HEK293 (cell line): ENCODE results near the gene C19orf12.

Source experiments
- CTCF ChIP-seq: fragments of 450-650 bp; formaldehyde crosslinking; IDR thresholded peaks from 2 replicates; pipeline ENCODE4 v1.5.1; 2016; ENCODE audit warnings: missing biosample characterization, missing genetic modification characterization
- GLIS2 ChIP-seq: fragments of 450-650 bp; formaldehyde crosslinking; IDR thresholded peaks from 2 replicates; pipeline ENCODE4 v1.5.1; 2016; ENCODE audit warnings: missing biosample characterization, missing genetic modification characterization
- YY1 ChIP-seq: fragments of 450-650 bp; formaldehyde crosslinking; IDR thresholded peaks from 2 replicates; pipeline ENCODE4 v1.5.1; 2018; ENCODE audit warnings: missing biosample characterization, missing genetic modification characterization
- ZBTB48 ChIP-seq: fragments of 450-650 bp; formaldehyde crosslinking; IDR thresholded peaks from 2 replicates; pipeline ENCODE4 v1.5.1; 2016; ENCODE audit warnings: missing biosample characterization, missing genetic modification characterization
- ZBTB8A ChIP-seq: fragments of 450-650 bp; formaldehyde crosslinking; IDR thresholded peaks from 2 replicates; pipeline ENCODE4 v1.5.1; 2016; ENCODE audit warnings: missing biosample characterization, missing genetic modification characterization
- ZNF121 ChIP-seq: fragments of 450-650 bp; formaldehyde crosslinking; IDR thresholded peaks from 2 replicates; pipeline ENCODE4 v1.5.1; 2016; ENCODE audit warnings: missing biosample characterization, missing genetic modification characterization
- ZNF335 ChIP-seq: fragments of 450-650 bp; formaldehyde crosslinking; conservative IDR thresholded peaks from 2 replicates; pipeline ENCODE4 v1.5.1; 2016; ENCODE audit warnings: missing biosample characterization, missing genetic modification characterization
- ZNF600 ChIP-seq: fragments of 450-650 bp; formaldehyde crosslinking; IDR thresholded peaks from 2 replicates; pipeline ENCODE4 v1.5.1; 2016; ENCODE audit warnings: missing biosample characterization, missing genetic modification characterization
- ZNF704 ChIP-seq: fragments of 450-650 bp; formaldehyde crosslinking; IDR thresholded peaks from 2 replicates; pipeline ENCODE4 v1.5.1; 2016; ENCODE audit warnings: missing biosample characterization, missing genetic modification characterization
- TF ChIP-seq, protein P1 (sequence below): fragments of 450-650 bp; formaldehyde crosslinking; IDR thresholded peaks from 2 replicates; pipeline ENCODE4 v1.5.1; 2016; ENCODE audit warnings: missing biosample characterization, missing genetic modification characterization
- TF ChIP-seq, protein P2 (sequence below): sonication (generic); formaldehyde crosslinking; IDR thresholded peaks from 2 replicates; pipeline ENCODE4 v1.8.1; 2022; ENCODE audit warnings: mild to moderate bottlenecking, moderate library complexity, missing genetic modification reagents

DNA sequence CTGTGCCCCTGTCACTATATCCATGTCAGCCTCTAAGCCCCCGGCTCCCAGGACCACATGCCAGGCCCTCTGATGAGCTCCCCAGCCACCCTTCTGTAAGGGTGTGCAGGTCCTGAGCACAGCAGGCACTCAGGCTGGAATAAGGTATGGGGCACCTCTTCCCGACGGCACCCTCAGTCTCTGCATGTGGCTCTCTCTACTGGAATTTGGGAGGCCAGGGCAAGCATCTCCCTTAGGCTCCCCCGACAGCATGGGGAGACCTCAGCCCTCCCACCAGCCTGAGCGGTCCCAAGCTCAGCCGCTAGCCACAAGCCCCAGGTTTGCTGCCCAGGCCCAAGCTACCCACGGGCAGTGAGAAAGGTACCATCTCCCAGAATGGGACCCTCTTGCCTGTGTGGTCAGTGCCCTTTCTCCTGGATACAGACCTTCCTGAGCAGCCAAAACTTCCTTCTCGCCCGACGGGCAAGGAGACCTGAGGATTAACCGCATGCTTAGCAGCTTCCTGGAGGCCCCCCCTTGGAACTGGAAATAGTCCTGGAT, 22.5 kb upstream of the C19orf12 start:
- no peak for TF ChIP-seq CTCF (tag by site-specific recombination)
- TF ChIP-seq, protein P1, sequence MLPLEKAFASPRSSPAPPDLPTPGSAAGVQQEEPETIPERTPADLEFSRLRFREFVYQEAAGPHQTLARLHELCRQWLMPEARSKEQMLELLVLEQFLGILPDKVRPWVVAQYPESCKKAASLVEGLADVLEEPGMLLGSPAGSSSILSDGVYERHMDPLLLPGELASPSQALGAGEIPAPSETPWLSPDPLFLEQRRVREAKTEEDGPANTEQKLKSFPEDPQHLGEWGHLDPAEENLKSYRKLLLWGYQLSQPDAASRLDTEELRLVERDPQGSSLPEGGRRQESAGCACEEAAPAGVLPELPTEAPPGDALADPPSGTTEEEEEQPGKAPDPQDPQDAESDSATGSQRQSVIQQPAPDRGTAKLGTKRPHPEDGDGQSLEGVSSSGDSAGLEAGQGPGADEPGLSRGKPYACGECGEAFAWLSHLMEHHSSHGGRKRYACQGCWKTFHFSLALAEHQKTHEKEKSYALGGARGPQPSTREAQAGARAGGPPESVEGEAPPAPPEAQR (tag by site-specific recombination): no peak
- TF ChIP-seq YY1: no peak
- TF ChIP-seq ZNF121 (tag by site-specific recombination): no peak
- TF ChIP-seq, protein P2, sequence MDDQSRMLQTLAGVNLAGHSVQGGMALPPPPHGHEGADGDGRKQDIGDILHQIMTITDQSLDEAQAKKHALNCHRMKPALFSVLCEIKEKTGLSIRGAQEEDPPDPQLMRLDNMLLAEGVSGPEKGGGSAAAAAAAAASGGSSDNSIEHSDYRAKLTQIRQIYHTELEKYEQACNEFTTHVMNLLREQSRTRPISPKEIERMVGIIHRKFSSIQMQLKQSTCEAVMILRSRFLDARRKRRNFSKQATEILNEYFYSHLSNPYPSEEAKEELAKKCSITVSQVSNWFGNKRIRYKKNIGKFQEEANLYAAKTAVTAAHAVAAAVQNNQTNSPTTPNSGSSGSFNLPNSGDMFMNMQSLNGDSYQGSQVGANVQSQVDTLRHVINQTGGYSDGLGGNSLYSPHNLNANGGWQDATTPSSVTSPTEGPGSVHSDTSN: no peak
- no peak for TF ChIP-seq ZNF335 (tag by site-specific recombination)
- TF ChIP-seq ZNF600 (tag by site-specific recombination): no peak
- TF ChIP-seq ZNF704 (tag by site-specific recombination): no peak
- no peak for TF ChIP-seq GLIS2 (tag by site-specific recombination)
- no peak for TF ChIP-seq ZBTB48 (tag by site-specific recombination)
- no peak for TF ChIP-seq ZBTB8A (tag by site-specific recombination)
